ENCODE measurements around the gene SMIM13.

Gene SMIM13

GRCh38 chr6:11128608-11129007, 35.0 kb downstream of the SMIM13 start:
- DNase-seq (ENCODE audit: low spot score), result no peak

GRCh38 chr6:11129908-11130565, 36.4 kb downstream of the SMIM13 start:
- no peak for TF ChIP-seq CTCF (IDR thresholded peaks at IDR 0.05; ENCODE audit: extremely low read depth, insufficient read depth, missing control alignments)
- DNase-seq (ENCODE audit: low spot score), result no peak
- in situ Hi-C loops (cut with MboI; ENCODE audit: low pct_unique_long_range_greater_than_20kb, low sequenced_read_pairs, unreplicated experiment), result no loop called here

More at GRCh38 chr6:11128608-11129007, 35.0 kb downstream of the SMIM13 start:
- no peak for TF ChIP-seq CTCF (IDR thresholded peaks at IDR 0.05; ENCODE audit: extremely low read depth, insufficient read depth, missing control alignments)
- in situ Hi-C loops (cut with MboI; ENCODE audit: low pct_unique_long_range_greater_than_20kb, low sequenced_read_pairs, unreplicated experiment), result no loop called here

GRCh38 chr6:11130605-11131004, 37.0 kb downstream of the SMIM13 start:
- no peak for TF ChIP-seq CTCF (IDR thresholded peaks at IDR 0.05; ENCODE audit: extremely low read depth, insufficient read depth, missing control alignments)
- in situ Hi-C loops (cut with MboI; ENCODE audit: low pct_unique_long_range_greater_than_20kb, low sequenced_read_pairs, unreplicated experiment), result no loop called here
- DNase-seq (ENCODE audit: low spot score), result no peak

GRCh38 chr6:11132194-11132888, 38.7 kb downstream of the SMIM13 start:
- TF ChIP-seq CTCF (IDR thresholded peaks at IDR 0.05; ENCODE audit: extremely low read depth, insufficient read depth, missing control alignments), result no peak
- in situ Hi-C loops (cut with MboI; ENCODE audit: low pct_unique_long_range_greater_than_20kb, low sequenced_read_pairs, unreplicated experiment), result no loop called here

GRCh38 chr6:11133281-11133680, 39.6 kb downstream of the SMIM13 start:
- DNase-seq (ENCODE audit: low spot score), result no peak
- TF ChIP-seq CTCF (IDR thresholded peaks at IDR 0.05; ENCODE audit: extremely low read depth, insufficient read depth, missing control alignments), result no peak
- in situ Hi-C loops (cut with MboI; ENCODE audit: low pct_unique_long_range_greater_than_20kb, low sequenced_read_pairs, unreplicated experiment), result no loop called here

More at GRCh38 chr6:11132194-11132888, 38.7 kb downstream of the SMIM13 start:
- DNase-seq (ENCODE audit: low spot score), result no peak

GRCh38 chr6:11136809-11137208, 43.2 kb downstream of the SMIM13 start:
- in situ Hi-C loops (cut with MboI; ENCODE audit: low pct_unique_long_range_greater_than_20kb, low sequenced_read_pairs, unreplicated experiment), result no loop called here
- no peak for DNase-seq (ENCODE audit: low spot score)
- no peak for TF ChIP-seq CTCF (IDR thresholded peaks at IDR 0.05; ENCODE audit: extremely low read depth, insufficient read depth, missing control alignments)
